Purkinje cell (primary cell): ENCODE measurements around the gene YBX2. TPM values are rescaled to one million over a fixed set of nuclear protein-coding genes. Genes with fewer than 3 reads are reported as not detected.

ENCODE experiments used
- polyA plus RNA-seq: library from polyadenylated mRNA; unstranded; fragments of >200 nt; fragmentation: Nextera tagmentation; gene quantifications from 2 replicates; pipeline ENCODE4 v1.2.1, GENCODE V29; 2014

YBX2 gene
- polyA plus RNA-seq: not detected in 2 replicates

GRCh38 chr17:7294614-7295153 is at the start of gene YBX2:
Gene YBX2, minus strand, starts transcription at chr17:7294639. Its CDS starts 139 bp downstream, at chr17:7294500.

GRCh38 chr17:7336240-7337175 is 42.1 kb upstream of the YBX2 start, which contains the start of gene ACAP1:
Gene ACAP1, plus strand, starts transcription at chr17:7336529. Its CDS starts 206 bp downstream, at chr17:7336735.

GRCh38 chr17:7328840-7329373 is 34.5 kb upstream of the YBX2 start, which contains the start of gene NEURL4:
Gene NEURL4, minus strand, starts transcription at chr17:7329335. Its CDS starts 23 bp downstream, at chr17:7329312.

GRCh38 chr17:7314719-7315569 is 20.5 kb upstream of the YBX2 start, which contains the start of gene GPS2:
Gene GPS2, minus strand, starts transcription at chr17:7315360. Its CDS starts 308 bp downstream, at chr17:7315052.

GRCh38 chr17:7306911-7307685 is 12.7 kb upstream of the YBX2 start, which contains the start of gene EIF5A:
Gene EIF5A, plus strand, starts transcription at chr17:7307628. Its CDS starts 2,008 bp downstream, at chr17:7309636.

GRCh38 chr17:7281074-7281952 is 13.1 kb downstream of the YBX2 start, which contains the start of gene SLC2A4:
Gene SLC2A4, plus strand, starts transcription at chr17:7281718. Its CDS starts 217 bp downstream, at chr17:7281935.

GRCh38 chr17:7262192-7262934 is 32.1 kb downstream of the YBX2 start, which contains the start of gene CLDN7:
Gene CLDN7, minus strand, starts transcription at chr17:7262478. Its CDS starts 435 bp downstream, at chr17:7262043.

GRCh38 chr17:7252176-7253043 is 42.0 kb downstream of the YBX2 start, which contains the start of gene ELP5:
Gene ELP5, plus strand, starts transcription at chr17:7252215. Its CDS starts 336 bp downstream, at chr17:7252551.

GRCh38 chr17:7251661-7252175 is 42.7 kb downstream of the YBX2 start, which contains the start of gene CTDNEP1:
Gene CTDNEP1, minus strand, starts transcription at chr17:7251734. Its CDS starts 438 bp downstream, at chr17:7251296.

GRCh38 chr17:7241783-7242716 is 52.4 kb downstream of the YBX2 start, which contains the start of gene GABARAP:
Gene GABARAP, minus strand, starts transcription at chr17:7242449. Its CDS starts 119 bp downstream, at chr17:7242330.

GRCh38 chr17:7239091-7240027 is 55.1 kb downstream of the YBX2 start, which contains the start of gene PHF23:
Gene PHF23, minus strand, starts transcription at chr17:7239457. Its CDS starts 178 bp downstream, at chr17:7239279.

